HG03520 (cell line): Measurements from ENCODE around the gene LPA.
"Not testable (repeated sequence)": the region's sequence is repeated elsewhere in the genome, so short reads cannot be mapped to it uniquely, and the experiment has no call there.

Source experiments
- ATAC-seq: cut with Tn5 transposase; IDR thresholded peaks from one replicate; pipeline ENCODE4 v1.9.1; 2021; ENCODE audit warnings: mild to moderate bottlenecking, moderate library complexity; ENCODE audit not compliant: unreplicated experiment

LPA gene, protein sequence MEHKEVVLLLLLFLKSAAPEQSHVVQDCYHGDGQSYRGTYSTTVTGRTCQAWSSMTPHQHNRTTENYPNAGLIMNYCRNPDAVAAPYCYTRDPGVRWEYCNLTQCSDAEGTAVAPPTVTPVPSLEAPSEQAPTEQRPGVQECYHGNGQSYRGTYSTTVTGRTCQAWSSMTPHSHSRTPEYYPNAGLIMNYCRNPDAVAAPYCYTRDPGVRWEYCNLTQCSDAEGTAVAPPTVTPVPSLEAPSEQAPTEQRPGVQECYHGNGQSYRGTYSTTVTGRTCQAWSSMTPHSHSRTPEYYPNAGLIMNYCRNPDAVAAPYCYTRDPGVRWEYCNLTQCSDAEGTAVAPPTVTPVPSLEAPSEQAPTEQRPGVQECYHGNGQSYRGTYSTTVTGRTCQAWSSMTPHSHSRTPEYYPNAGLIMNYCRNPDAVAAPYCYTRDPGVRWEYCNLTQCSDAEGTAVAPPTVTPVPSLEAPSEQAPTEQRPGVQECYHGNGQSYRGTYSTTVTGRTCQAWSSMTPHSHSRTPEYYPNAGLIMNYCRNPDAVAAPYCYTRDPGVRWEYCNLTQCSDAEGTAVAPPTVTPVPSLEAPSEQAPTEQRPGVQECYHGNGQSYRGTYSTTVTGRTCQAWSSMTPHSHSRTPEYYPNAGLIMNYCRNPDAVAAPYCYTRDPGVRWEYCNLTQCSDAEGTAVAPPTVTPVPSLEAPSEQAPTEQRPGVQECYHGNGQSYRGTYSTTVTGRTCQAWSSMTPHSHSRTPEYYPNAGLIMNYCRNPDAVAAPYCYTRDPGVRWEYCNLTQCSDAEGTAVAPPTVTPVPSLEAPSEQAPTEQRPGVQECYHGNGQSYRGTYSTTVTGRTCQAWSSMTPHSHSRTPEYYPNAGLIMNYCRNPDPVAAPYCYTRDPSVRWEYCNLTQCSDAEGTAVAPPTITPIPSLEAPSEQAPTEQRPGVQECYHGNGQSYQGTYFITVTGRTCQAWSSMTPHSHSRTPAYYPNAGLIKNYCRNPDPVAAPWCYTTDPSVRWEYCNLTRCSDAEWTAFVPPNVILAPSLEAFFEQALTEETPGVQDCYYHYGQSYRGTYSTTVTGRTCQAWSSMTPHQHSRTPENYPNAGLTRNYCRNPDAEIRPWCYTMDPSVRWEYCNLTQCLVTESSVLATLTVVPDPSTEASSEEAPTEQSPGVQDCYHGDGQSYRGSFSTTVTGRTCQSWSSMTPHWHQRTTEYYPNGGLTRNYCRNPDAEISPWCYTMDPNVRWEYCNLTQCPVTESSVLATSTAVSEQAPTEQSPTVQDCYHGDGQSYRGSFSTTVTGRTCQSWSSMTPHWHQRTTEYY (N-terminal part only)

DNA sequence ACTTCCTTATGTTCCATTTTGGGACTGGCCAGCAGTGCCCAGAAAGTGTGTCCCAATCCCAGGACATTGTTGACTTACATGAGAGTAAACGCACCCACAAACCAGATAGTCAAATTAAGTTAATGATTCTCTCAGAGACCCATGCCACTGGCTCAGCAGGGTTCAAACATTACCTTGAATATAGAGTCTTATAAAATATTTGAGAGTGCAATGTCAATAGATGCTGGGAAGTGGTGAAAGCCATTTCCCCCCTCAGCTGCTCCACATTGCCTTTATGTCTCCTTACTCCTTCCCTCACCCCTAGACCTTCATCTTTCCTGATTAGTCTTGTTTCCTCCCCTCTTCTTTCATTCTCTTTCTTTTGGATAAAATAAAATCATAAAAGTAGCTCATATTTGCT lies at the start of gene LPA:
TSS of gene LPA (minus strand) at position 78 of the 400 bp plus-strand sequence. CDS start at position 17, 61 bp downstream.
- ATAC-seq: not testable (repeated sequence)

DNA sequence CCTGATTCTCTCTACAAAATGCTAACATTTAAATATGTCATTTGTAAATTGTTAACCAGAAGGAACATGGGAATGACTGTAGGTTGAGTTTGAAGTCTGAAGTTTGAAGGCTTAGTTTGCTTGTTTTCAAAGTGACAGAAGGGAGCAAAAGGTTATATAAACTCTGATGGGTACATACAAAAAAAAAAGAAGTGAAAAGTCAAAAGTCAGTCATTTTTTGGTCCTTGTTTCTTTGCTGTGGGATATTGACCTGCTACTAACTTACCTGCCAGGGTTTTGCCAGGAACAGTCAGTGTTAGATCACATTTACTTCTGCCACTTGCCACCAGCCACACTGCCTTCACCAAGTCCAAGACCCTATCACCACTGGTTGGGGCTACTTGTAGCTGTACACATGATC lies 44.9 kb upstream of the LPA start:
- ATAC-seq: not testable (repeated sequence)

DNA sequence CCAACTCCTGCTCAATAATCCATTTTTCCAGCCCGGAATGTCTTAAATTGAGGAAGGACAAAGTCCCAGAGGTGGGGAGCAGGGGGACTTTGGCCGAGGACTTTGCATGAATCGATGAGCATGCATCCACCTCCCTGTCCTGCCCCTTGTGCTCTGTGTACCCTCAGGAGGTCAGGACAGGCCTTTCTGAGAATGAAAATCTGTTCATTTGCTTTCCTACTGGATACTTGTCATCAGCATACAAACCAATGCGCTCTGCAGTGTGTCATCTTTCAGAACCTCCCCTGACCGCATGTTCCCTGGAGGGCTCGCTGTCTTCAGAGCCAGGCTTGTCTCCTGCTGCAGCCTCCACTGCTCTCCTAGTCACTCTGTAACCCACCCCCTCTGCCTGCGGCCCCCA lies 40.6 kb upstream of the LPA start:
- ATAC-seq: not testable (repeated sequence)

DNA sequence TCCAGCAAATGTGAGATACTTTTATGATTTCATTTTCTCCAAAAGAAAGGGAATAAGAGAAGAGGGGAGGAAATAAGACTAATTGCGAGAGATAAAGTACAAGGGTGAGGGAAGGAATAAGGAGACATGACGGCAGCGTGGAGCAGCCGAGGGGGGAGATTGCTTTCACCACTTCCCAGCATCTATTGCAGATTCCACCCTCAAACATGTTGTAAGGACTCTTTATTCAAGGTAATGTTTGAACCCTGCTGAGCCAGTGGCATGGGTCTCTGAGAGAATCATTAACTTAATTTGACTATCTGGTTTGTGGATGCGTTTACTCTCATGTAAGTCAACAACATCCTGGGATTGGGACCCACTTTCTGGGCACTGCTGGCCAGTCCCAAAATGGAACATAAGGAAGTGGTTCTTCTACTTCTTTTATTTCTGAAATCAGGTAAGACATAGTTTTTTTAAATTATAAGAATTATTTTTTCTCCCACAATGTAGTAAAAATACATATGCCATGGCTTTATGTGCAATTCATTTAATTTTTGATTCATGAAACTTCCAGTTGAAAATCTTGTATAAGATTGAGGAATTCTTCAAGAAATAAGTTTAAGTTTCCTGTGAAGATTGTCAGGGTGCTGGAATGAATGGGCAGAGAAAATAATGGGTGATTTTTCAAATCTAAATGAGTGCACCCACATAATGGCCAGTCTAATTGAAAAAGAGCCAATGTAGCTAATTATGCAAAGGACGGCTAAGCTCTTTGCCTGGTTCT lies 38.0 kb upstream of the LPA start, which contains the start of gene PLG:
TSS of gene PLG (plus strand) at position 327 of the 763 bp plus-strand sequence. CDS start at position 388, 61 bp downstream.
- ATAC-seq: not testable (repeated sequence)

DNA sequence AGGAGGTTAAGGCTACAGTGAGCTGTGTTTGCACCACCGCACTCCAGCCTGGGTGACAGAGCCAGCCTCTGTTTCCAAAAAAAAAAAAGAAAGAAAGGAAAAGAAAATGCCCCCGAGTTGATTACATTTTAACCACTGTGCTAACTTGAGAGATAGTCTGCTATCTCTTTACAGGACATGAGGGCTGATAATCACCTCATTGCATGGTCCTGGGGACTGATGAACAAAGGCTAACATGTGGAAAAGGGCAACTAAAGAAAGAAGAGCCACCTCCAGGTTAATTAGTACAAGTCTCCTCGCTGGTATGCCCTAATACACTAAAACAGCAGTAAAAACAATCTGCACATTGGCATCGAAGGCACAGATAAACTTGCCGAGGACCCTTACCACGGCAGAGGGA lies 33.8 kb upstream of the LPA start:
- no peak for ATAC-seq

DNA sequence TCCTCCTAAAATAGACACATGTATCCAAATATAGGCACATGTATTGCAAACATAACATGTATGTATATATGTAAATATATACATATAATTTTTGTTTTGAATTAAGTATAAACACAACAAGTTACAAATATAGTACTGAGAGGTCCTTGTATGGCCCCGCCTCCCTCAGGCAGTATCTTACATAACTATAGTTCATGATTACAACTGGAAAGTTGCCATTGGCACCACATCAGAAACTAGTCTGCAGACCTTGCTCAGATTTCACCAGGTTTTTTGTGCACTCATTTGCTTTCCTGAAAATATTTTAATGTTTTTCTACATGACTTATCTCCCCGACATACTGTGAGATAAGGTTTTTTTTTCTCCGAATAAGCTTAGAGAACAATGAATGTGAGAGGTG lies 32.8 kb upstream of the LPA start:
- not testable (repeated sequence) for ATAC-seq

DNA sequence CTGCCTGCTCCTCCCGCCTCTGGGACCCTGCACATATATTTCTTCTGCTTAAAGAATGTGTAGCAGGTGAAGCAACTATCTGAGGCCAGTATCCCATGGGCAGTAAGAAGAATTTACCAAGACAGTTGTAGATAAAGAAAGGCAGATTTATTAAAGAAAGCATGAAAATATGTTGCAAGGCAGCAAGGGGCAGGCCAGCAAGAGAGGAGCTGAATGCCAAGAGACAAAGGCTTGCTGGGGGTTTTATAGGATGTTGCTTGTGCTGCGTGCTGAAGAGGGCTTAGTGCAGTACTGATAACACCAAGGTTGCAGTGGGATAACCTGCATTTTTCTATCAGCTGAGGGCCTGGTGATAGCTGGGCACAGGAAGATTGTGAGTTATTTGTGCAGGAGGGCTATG lies 31.5 kb upstream of the LPA start:
- not testable (repeated sequence) for ATAC-seq

DNA sequence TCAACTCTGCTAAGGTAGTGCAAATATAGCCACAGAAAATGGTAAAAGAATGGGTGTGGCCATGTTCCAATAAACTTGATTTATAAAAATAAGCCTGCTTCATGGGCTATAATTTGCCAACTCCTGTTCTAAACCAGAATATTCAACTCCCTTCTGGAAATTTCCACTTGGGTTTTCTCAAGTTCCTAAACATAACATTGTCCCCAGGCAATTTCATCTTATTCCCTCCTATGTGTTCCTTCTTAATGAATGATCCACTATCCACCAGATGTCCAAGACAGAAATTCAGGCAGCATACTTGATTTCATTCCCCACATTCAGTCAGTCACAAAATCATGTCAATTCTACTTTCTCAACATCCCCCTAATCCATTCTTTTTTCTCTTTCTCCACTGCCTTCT lies 30.9 kb upstream of the LPA start:
- ATAC-seq: not testable (repeated sequence)

DNA sequence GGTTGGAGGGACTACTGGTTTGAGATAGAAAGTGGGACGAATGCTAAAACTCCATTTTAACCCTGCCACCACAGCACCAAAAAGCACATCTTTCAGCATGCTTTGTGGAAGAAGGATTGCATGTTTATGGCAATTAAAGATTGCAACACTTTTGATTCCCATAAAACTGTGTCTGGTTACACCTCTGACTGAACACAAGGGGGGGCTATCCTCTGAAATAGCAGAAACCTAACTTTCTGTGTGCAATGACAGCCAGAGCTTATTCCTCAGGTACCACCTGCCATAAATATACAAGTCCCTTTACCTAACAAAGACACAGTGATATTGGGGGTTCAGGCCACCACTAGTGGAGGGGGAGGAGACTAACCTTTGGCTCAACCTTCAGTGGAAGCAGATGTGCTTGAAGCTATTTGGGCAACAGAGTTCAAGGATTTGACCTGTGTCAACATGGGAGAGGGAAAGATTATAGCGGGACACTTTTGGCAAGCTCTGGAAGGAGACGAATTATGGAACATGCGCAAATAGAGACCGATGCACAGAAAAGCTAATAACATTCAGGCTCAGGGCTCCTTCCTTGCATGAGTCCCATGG lies 28.4 kb upstream of the LPA start:
- no peak for ATAC-seq

DNA sequence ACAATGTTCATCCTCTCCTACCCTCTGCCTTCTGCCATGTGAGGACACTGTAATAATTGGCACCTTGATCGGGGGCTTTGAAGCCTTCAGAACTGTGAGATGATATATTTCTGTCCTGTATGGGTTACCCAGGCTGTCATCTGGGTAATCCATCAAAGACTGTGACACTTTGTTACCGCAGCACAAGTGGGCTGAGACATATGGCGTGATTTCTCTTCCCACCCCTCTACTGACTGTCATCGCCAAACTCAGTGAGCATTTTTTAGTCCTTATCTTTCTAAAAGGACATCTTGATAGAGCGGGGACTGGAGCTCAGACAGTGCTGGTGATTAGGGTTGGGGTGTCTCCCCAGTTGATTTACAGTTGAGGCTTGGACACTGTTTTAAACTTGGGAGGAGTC lies 27.5 kb upstream of the LPA start:
- ATAC-seq: no peak

DNA sequence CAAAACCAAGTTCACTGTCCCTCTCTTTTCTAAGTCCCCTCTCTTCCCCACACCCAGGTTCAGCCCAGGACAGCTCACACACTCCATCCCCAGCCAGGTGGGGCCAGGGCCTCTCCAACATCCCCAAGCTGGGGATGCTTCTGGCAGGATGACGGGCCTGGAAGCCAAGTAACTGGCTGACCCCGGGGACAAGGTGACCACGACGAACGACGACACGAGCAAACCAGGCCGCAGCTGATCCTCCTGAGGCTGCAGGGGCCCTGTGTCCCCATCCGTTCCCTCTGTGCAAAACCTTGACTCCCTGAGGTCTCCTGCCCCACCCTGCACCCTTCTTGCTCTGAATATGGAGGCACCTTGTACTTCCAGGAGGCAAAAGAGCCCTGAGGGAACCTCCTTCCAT lies 26.4 kb upstream of the LPA start:
- ATAC-seq: no peak

DNA sequence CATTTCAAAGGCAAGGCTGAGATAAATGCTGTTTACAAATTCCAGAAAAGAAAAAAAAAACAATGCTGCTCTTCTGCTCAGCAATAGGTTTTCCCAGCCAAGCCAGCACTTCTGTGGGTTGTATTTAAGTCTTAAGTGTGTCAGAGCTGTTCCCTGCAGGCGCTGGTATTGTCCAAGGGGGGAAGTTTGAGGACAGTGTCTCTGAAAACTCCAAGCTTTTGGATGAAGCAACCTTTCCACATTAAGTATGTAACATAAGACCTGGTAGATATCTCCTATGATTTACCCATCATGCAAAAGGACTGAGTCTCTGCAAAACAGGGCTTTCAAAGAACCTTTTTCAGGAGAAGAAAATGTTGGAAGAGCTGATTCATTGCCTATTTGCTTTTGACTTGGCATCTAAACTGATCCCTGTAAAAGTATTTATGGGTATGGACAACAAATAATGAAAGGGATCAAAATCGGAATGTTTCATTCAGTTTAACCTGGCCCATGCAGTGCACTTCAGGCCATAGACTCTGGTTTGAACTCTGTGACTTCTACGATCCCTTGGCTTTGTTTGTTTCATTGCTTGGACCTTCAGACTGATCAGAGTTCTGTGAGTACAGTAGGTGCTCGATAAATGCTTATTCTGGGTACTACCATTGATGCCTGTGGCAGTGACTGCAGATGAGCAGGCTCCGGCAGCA lies 21.8 kb upstream of the LPA start:
- no peak for ATAC-seq

DNA sequence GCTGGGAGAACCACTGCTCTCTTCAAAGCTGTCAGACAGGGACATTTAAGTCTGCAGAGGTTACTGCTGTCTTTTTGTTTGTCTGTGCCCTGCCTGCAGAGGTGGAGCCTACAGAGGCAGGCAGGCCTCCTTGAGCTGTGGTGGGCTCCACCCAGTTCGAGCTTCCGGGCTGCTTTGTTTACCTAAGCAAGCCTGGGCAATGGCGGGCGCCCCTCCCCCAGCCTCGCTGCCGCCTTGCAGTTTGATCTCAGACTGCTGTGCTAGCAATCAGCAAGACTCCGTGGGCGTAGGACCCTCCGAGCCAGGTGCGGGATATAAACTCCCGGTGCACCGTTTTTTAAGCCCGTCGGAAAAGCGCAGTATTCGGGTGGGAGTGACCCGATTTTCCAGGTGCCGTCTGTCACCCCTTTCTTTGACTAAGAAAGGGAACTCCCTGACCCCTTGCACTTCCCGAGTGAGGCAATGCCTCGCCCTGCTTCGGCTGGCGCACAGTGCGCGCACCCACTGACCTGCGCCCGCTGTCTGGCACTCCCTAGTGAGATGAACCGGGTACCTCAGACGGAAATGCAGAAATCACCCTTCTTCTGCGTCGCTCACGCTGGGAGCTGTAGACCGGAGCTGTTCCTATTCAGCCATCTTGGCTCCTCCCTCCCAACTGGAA lies 21.2 kb upstream of the LPA start:
- not testable (repeated sequence) for ATAC-seq

DNA sequence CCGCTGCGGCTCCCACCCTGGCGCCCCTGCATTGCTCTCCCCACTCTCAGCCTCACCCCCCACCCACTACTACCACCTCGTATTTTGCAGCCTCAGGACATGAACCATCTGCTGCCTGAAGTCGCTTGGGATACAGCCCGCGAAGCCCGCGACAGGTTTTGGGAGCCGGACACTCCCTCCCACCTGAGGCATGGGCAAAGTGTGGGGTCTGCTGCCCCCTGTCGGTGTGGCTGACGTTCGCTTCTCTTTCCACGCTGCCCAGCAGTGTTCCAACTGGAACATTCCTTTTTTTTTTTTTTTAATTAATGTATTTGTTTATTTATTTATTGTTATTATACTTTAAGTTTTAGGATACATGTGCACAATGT lies 15.3 kb upstream of the LPA start:
- ATAC-seq: no peak

DNA sequence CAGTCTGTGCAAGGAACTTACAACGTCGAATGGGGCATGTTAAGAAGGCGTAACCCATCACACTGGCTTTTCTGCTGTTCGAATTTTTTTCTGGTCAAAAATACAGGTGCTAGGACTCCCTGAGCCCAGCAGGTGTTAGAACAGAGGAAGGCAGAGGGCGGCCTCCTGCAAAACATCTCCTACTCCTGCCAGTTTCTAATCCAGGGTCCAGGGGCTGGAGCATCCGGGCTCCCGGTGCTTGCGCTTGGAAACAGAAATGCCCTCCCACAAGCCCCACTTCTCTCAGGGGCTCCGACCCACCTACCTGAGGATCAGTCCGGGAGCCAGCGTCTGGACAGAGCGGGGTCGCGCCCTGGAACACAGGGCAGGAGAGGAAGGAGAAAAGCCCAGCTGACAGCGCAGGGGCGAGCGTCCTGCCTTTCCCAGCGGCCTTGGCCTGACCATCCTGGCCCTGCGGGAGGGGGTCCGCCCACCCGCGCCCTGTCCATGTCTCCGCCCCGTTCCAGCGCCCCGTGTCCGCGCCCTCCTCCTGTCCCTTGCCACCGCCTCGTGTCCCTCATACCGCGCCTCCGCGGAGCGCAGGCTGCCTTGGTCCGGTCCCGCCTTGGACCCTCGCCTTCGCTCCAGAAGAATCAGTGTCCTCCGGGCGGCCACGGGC lies 14.8 kb upstream of the LPA start:
- no peak for ATAC-seq

DNA sequence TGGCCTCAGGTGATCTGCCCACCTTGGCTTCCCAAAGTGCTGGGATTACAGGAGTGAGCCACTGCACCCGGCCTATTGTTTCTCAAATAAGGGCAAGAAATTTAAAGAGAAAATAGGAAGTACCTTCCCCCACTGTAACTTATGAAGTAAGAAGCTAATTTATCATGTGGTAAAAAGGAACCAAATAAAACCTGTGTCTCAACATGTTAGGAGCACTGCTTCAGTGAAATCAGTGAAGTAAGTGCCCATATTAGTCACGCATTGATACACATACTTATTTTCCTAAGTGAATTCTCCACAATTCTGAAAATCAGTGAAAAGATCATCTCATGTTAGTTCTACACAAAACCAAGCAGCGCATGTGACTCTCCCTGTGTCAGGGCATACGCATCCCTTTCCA lies 14.2 kb upstream of the LPA start:
- no peak for ATAC-seq

DNA sequence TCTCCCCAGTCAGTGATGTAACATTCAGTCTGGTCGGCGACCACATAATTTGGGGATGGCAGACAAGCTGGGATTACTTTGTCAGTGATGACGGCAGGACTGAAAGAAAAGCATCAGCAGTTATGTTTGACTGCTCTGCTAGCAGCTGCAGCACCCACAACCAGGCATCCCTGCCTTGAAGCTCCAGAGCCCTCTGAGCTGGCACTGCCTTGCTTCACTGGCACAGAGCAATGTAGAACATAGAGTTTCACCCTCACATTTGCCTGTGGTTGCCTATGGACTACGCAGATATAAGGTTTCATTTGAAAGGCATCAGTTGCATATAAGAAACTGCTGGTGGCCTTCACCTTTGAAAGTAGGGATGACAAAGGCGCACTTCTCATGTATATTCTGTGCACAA lies 12.3 kb upstream of the LPA start:
- not testable (repeated sequence) for ATAC-seq

DNA sequence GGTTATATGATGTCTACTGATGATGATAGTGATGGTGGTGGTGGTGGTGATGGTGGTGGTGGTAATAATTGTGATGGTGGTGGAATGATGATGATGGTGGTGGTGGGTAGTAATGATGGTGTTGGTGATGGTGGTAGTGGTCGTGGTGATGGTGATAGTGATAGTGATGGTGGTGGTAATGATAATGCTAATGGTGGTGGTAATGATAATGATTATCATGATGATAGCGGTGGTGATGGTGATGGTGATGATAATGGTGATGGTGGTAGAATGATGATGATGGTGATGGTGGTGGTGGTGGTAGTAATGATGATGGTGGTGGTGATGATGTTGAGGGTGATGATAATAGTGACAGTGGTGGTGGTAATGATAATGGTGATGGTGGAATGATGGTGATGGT lies 4.5 kb upstream of the LPA start:
- no peak for ATAC-seq
